ENCODE measurements around the gene HEYL.
"Not testable (repeated sequence)": the region's sequence is repeated elsewhere in the genome, so short reads cannot be mapped to it uniquely, and the experiment has no call there.

Gene HEYL

GRCh38 chr1:39608921-39609320 is 30.5 kb downstream of the HEYL start:
- DNase-seq (ENCODE audit: low read depth, low spot score): no peak

GRCh38 chr1:39603677-39604076 is 35.8 kb downstream of the HEYL start:
- DNase-seq (ENCODE audit: low read depth, low spot score): not testable (repeated sequence)

- DNase-seq (ENCODE audit: low read depth, low spot score): not testable (repeated sequence)
These were observed 37.7 kb downstream of the HEYL start for GRCh38 chr1:39601667-39602255.

- no peak for DNase-seq (ENCODE audit: low read depth, low spot score)
These were observed 43.3 kb downstream of the HEYL start for GRCh38 chr1:39596163-39596562.

GRCh38 chr1:39593386-39593785 is 46.1 kb downstream of the HEYL start:
- DNase-seq (ENCODE audit: low read depth, low spot score): no peak

- DNase-seq (ENCODE audit: low read depth, low spot score): no peak
These were observed 47.4 kb downstream of the HEYL start for GRCh38 chr1:39592069-39592468.

GRCh38 chr1:39590546-39590945 is 48.9 kb downstream of the HEYL start:
- no peak for DNase-seq (ENCODE audit: low read depth, low spot score)

GRCh38 chr1:39585933-39586332 is 53.5 kb downstream of the HEYL start:
- DNase-seq (ENCODE audit: low read depth, low spot score): no peak

- no peak for DNase-seq (ENCODE audit: low read depth, low spot score)
These were observed 63.3 kb downstream of the HEYL start for GRCh38 chr1:39576016-39576657.

GRCh38 chr1:39575191-39576015 is 64.0 kb downstream of the HEYL start:
- DNase-seq (ENCODE audit: low read depth, low spot score): peak; percentile 43

GRCh38 chr1:39574646-39575045 is 64.8 kb downstream of the HEYL start:
- no peak for DNase-seq (ENCODE audit: low read depth, low spot score)

All from brain pericyte (primary cell).